ENCODE data around the gene AQP9. TPM values are rescaled to one million over a fixed set of nuclear protein-coding genes. Genes with fewer than 3 reads are reported as not detected.

The AQP9 gene
- total RNA-seq, 2 experiments from 2014 or later = 0.17 to 0.26 TPM

DNA sequence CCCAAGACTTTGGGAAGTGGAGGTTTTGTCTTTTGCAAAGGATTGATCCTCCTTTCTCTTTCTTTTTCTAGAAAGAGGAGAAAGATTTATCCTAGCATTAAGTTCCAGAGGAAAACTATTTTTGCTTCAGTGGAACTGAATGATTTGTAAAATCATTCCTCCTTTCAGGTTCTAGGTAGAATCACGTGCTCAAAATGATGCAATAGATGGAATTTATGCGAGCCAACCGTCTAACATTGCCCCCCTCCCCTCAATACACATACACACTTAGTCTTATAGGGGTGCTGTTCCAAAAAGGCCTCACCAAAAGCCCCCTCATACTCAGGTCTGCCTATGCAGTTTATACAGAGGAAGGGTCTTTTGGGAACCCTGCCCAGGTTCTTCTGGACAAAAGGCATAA lies 85.3 kb downstream of the AQP9 start:
- peaks cover 1% of the 10 kb centered on the region for H3K4me1 Mint-ChIP-seq (ENCODE audit: low read depth)
- peaks cover 2% of the 10 kb centered on the region for H3K9me3 Mint-ChIP-seq
- DNase-seq = no peak
- ChIA-PET POLR2A (no interaction called here), CTCF (no interaction called here)
- H3K27me3 Mint-ChIP-seq = peaks cover 9% of the 10 kb centered on the region
- intact Hi-C loops (cut with micrococcal nuclease) = loop anchor here (10.0 kb wide), 1 partner anchor 731 kb away; no protein-coding TSS in a partner anchor
- H3K4me3 Mint-ChIP-seq = no peak overlapping the region
- H3K36me3 Mint-ChIP-seq = no peaks in the 10 kb centered on the region
- H3K27ac Mint-ChIP-seq = no peak overlapping the region

DNA sequence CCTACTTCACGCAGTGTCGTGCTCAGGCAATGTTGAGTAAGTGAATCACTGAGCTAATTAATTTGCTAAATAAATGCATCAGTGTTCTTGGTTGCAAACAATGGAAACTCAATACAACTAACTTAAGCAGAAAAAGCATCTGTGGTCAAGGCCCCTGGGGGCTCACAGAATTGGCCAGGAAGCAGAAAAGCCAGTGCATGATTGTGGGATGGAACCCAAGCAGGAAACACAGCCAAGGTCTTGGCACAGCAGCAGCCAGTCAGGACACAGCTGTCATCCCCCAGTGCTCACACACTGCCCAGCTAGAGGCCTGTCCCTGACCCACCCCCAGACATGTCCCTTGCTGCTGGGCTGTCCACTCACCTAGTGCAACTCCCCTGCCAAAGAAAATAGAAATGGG lies 85.9 kb downstream of the AQP9 start:
- intact Hi-C loops (cut with micrococcal nuclease) = loop anchor here (10.0 kb wide), 1 partner anchor 731 kb away; no protein-coding TSS in a partner anchor
- POLR2A ChIA-PET = no interaction called here
- H3K9me3 Mint-ChIP-seq = peaks cover 2% of the 10 kb centered on the region
- DNase-seq = no peak
- peaks cover 13% of the 10 kb centered on the region for H3K27me3 Mint-ChIP-seq
- H3K27ac Mint-ChIP-seq = no peak overlapping the region
- H3K4me3 Mint-ChIP-seq = no peak overlapping the region
- CTCF ChIA-PET = interaction anchor here (0.7 kb wide), 1 partner anchor 10 kb away, joined by 3 read pairs; no protein-coding TSS in a partner anchor
- H3K4me1 Mint-ChIP-seq (ENCODE audit: low read depth) = peaks cover 8% of the 10 kb centered on the region
- H3K36me3 Mint-ChIP-seq = no peaks in the 10 kb centered on the region

DNA sequence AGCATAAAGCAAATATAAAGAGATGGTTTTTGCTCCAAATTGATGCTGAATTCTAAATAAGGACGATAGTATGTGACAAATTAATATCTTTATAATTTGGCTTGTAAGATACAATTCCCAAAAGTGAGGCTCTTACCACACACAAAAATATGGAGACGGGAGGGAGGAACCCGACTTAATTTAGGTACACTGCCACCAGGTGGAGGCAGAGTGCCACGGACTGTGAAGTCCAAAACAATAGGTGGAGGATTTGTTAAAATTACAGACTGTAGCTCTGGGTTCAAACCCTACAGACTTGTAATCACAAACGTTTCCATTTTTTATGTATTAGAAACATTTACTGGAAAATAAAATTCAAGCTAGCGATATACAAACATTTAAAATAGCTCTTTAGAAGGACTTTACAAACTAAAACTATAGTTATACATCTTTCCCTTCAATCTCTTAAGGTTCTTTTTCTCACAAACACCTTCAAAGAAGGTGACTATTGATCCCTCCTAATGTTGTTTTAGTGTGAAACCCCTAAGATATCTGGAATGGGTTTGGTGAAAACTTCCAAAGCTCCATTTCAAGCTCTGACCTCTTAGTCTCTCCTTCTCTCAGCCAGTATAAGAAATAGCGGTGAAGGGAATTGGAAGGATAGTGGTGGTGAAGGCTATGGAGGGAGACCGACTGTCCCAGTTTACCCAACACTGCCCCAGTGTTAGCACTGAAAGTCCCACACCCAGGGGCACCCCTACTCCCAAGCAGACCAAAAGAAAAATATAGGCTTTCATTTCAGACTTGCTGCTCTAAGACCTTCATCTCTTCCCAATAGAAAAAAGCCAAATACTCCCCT lies 89.7 kb downstream of the AQP9 start:
- POLR2A ChIA-PET = no interaction called here
- H3K9me3 Mint-ChIP-seq = no peaks in the 10 kb centered on the region
- peaks cover 11% of the 10 kb centered on the region for H3K4me1 Mint-ChIP-seq (ENCODE audit: low read depth)

DNA sequence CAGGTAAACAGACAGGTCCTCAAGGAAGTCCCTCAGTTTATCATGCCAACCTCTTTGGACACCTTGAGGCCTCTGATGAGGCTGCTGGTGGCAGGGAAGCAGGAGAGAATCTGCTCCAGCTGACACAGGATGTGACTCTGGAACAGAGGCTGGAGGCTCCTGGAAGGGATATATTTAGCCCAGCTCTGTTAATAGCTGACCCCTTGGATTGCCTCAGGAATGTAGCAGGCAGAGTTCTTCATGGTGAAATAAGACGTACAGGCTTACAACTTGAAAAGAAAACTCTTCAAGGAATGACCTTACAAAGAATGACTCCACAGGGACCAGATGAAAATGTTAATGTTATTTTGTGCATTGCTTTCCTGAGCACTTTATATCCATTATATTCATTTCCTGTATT lies 90.5 kb downstream of the AQP9 start:
- CTCF ChIA-PET = interaction anchor here (0.9 to 2.0 kb wide), 19 partner anchors 8 to 1300 kb away, joined by 3 to 16 read pairs (median 4); partner anchors contain the start of genes ADAM10 and MINDY2
- intact Hi-C loops (cut with micrococcal nuclease) = loop anchor here (10.0 kb wide), 1 partner anchor 726 kb away; no protein-coding TSS in a partner anchor

More for the DNA sequence above, 89.7 kb downstream of the AQP9 start:
- H3K36me3 Mint-ChIP-seq = no peaks in the 10 kb centered on the region
- CTCF ChIA-PET = interaction anchor here (0.6 to 1.7 kb wide), 34 partner anchors 9 to 1301 kb away, joined by 3 to 16 read pairs (median 4); partner anchors contain the start of genes ADAM10 and MINDY2
- DNase-seq = peak; percentile 77
- peaks cover 17% of the 10 kb centered on the region for H3K27me3 Mint-ChIP-seq
- H3K4me3 Mint-ChIP-seq = no peak overlapping the region
- H3K27ac Mint-ChIP-seq = no peak overlapping the region
- intact Hi-C loops (cut with micrococcal nuclease) = loop anchor here (1.0 to 10.0 kb wide), 2 partner anchors 533 to 727 kb away; no protein-coding TSS in a partner anchor

DNA sequence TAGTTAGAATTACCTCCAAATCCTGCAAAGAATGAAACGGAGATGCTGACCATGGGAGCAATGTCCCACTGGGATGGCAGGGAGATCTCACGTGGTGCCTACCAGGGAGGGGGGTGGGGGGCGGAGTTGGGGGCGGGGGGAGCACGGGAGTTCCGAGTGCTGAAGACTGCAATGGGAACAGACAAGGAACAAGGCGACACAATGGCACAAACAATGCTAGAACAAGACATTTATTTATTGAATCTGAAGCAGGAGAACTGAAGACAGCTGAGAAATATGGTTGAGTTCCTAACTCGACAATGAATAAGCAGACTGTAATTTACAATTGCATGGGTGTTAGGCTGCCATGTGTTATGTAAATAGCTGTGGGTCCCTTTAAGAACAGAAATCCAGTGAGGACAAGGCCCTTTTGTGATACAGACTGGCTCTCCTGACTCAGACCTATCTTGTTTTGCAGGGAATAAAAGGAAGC lies 91.2 kb downstream of the AQP9 start:
- POLR2A ChIA-PET = no interaction called here
- H3K9me3 Mint-ChIP-seq = no peaks in the 10 kb centered on the region

More for the DNA sequence above, 90.5 kb downstream of the AQP9 start:
- no peaks in the 10 kb centered on the region for H3K9me3 Mint-ChIP-seq
- H3K36me3 Mint-ChIP-seq = no peaks in the 10 kb centered on the region
- no peak overlapping the region for H3K27ac Mint-ChIP-seq
- H3K4me3 Mint-ChIP-seq = no peak overlapping the region
- POLR2A ChIA-PET = no interaction called here
- H3K27me3 Mint-ChIP-seq = peaks cover 17% of the 10 kb centered on the region
- H3K4me1 Mint-ChIP-seq (ENCODE audit: low read depth) = peaks cover 11% of the 10 kb centered on the region
- no peak for DNase-seq

DNA sequence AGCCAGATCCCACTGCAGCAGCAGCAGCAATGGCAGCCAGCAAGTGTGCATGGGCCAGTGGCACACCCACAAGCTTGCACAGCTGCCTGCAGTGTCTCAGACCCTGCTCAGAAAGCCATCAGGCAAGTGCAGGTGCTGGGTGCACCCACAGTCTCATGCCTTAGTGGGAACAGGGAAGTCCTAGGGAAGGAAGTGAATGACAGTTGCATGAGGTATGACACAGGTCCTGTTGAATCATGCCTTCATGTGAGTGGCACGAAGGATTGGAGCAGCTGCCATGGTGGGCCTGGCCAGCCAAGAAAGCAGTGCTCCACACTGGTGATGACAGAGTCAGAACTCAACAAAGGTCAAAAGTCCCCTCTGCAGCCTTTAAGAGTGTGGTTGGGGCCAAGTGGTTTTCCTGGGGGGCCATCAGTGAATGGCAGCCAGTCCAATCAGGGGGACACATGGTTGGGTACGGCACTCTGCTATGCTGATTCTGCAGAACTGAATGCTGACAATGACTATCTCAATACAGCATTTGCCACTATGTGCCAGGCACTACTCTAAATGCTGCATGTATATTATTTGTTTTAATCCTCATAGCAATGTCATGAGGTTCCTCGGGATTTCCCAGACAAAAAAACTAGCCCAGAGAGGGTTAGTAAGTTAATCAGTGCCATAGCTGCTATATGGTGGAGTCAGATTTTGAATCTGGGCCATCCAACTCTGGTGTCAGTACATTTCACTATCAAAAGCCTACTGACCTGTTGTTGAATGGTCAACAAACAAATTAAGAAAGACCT lies 94.3 kb downstream of the AQP9 start:
- H3K4me1 Mint-ChIP-seq (ENCODE audit: low read depth) = peaks cover 11% of the 10 kb centered on the region
- H3K27ac Mint-ChIP-seq = no peak overlapping the region
- H3K4me3 Mint-ChIP-seq = no peak overlapping the region
- POLR2A ChIA-PET = no interaction called here
- CTCF ChIA-PET = no interaction called here
- no peak for DNase-seq
- H3K9me3 Mint-ChIP-seq = no peaks in the 10 kb centered on the region
- no peaks in the 10 kb centered on the region for H3K36me3 Mint-ChIP-seq
- peaks cover 17% of the 10 kb centered on the region for H3K27me3 Mint-ChIP-seq
- intact Hi-C loops (cut with micrococcal nuclease) = no loop called here

More for the DNA sequence above, 91.2 kb downstream of the AQP9 start:
- intact Hi-C loops (cut with micrococcal nuclease) = loop anchor here (10.0 kb wide), 1 partner anchor 725 kb away; no protein-coding TSS in a partner anchor
- H3K27ac Mint-ChIP-seq = no peak overlapping the region
- no peak overlapping the region for H3K4me3 Mint-ChIP-seq
- CTCF ChIA-PET = interaction anchor here (1.4 to 2.0 kb wide), 3 partner anchors 8 to 532 kb away, joined by 3 to 6 read pairs (median 6); no protein-coding TSS in a partner anchor
- H3K36me3 Mint-ChIP-seq = no peaks in the 10 kb centered on the region
- peaks cover 17% of the 10 kb centered on the region for H3K27me3 Mint-ChIP-seq
- DNase-seq = no peak
- H3K4me1 Mint-ChIP-seq (ENCODE audit: low read depth) = peaks cover 11% of the 10 kb centered on the region

DNA sequence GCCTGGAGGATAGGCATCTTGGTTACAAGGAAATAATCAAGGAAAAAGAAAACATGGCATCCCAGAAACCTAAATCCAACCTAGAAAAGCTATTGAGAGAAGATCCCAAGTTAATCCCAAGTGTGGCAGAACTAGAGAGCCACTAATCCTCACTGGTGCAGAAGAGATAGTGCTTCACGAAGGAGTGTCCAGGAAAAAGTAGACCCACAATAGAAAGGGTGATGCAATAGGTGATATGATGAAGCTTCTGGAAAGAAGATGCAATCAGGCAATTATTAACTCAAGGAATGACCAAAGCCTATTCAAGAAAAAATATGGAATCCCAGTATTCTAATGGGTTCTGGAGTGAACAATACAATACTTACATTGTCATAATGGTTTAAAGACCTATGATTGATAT lies 95.2 kb downstream of the AQP9 start:
- CTCF ChIA-PET = no interaction called here
- no peaks in the 10 kb centered on the region for H3K9me3 Mint-ChIP-seq
- POLR2A ChIA-PET = no interaction called here
- no peak for DNase-seq
- peaks cover 10% of the 10 kb centered on the region for H3K4me1 Mint-ChIP-seq (ENCODE audit: low read depth)
- intact Hi-C loops (cut with micrococcal nuclease) = no loop called here
- H3K36me3 Mint-ChIP-seq = no peaks in the 10 kb centered on the region
- peaks cover 17% of the 10 kb centered on the region for H3K27me3 Mint-ChIP-seq
- H3K4me3 Mint-ChIP-seq = no peak overlapping the region
- no peak overlapping the region for H3K27ac Mint-ChIP-seq

Other genes starting within 250 kb of the AQP9 start
- gene ALDH1A2, start 72.7 kb upstream of the AQP9 start, total RNA-seq = under 1 TPM; 0.19 to 0.78 TPM

All from activated CD4-positive, alpha-beta memory T cell treated with anti-CD3 and anti-CD28 coated beads for 36 hours (primary cell).